Epithelial cell of esophagus (primary cell): ENCODE measurements around the gene PKN3.
"Not testable (repeated sequence)": the region's sequence is repeated elsewhere in the genome, so short reads cannot be mapped to it uniquely, and the experiment has no call there.

ENCODE experiments used
- DNase-seq: peaks from one replicate; pipeline ENCODE4 v3.0.0; 2010; ENCODE audit warnings: low read depth
- H3K4me3 ChIP-seq: 2 replicates; pipeline ENCODE4 v1.5.1; 2011; ENCODE audit warnings: mild to moderate bottlenecking, low read length, control low read depth
- CTCF ChIP-seq: IDR thresholded peaks from 2 replicates; pipeline ENCODE4 v1.5.1; 2011; ENCODE audit warnings: low read depth, mild to moderate bottlenecking, low read length, control low read depth, inconsistent platforms; ENCODE audit not compliant: insufficient read depth; ENCODE audit errors: missing control alignments

PKN3 gene

GRCh38 chr9:128702445-128702948 is at the start of gene PKN3:
Gene PKN3 (plus strand): TSS chr9:128702503. CDS start chr9:128702916, 413 bp downstream.
- TF ChIP-seq CTCF = peak; percentile 67
- peak within 1 kb of the TSS; percentile 56 for H3K4me3 ChIP-seq
- peak; percentile 78 for DNase-seq

GRCh38 chr9:128653908-128654307 is 48.4 kb upstream of the PKN3 start:
- TF ChIP-seq CTCF = no peak
- no peak for DNase-seq
- no peak overlapping the region for H3K4me3 ChIP-seq

GRCh38 chr9:128654481-128654880 is 47.8 kb upstream of the PKN3 start:
- no peak overlapping the region for H3K4me3 ChIP-seq
- no peak for TF ChIP-seq CTCF
- no peak for DNase-seq

GRCh38 chr9:128656416-128657343 is 45.6 kb upstream of the PKN3 start, which contains the start of gene DYNC2I2:
Gene DYNC2I2 (minus strand): TSS chr9:128656847. CDS start chr9:128656726, 121 bp downstream.
- peak within 1 kb of the TSS; percentile 71 for H3K4me3 ChIP-seq
- no peak for TF ChIP-seq CTCF
- DNase-seq = peak; percentile 93

- H3K4me3 ChIP-seq = peak overlapping the region; percentile 71
- no peak for TF ChIP-seq CTCF
- DNase-seq = no peak
These were observed 45.0 kb upstream of the PKN3 start for GRCh38 chr9:128657344-128657704.

GRCh38 chr9:128657796-128658195 is 44.5 kb upstream of the PKN3 start:
- no peak overlapping the region for H3K4me3 ChIP-seq
- TF ChIP-seq CTCF = no peak
- DNase-seq = no peak

GRCh38 chr9:128666481-128666941 is 35.8 kb upstream of the PKN3 start:
- DNase-seq = peak; percentile 68
- H3K4me3 ChIP-seq = not testable (repeated sequence)
